Activated CD8-positive, alpha-beta memory T cell treated with anti-CD3 and anti-CD28 coated beads, Interleukin-2, amount 50 U/mL, for 24 hours (primary cell): ENCODE data around the gene SIL1.
"Not testable (repeated sequence)": the region's sequence is repeated elsewhere in the genome, so short reads cannot be mapped to it uniquely, and the experiment has no call there.

Experiments
- DNase-seq: peaks from one replicate; pipeline ENCODE4 v3.0.0-alpha.2; 2020; ENCODE audit errors: extremely low read depth

SIL1 gene

DNA sequence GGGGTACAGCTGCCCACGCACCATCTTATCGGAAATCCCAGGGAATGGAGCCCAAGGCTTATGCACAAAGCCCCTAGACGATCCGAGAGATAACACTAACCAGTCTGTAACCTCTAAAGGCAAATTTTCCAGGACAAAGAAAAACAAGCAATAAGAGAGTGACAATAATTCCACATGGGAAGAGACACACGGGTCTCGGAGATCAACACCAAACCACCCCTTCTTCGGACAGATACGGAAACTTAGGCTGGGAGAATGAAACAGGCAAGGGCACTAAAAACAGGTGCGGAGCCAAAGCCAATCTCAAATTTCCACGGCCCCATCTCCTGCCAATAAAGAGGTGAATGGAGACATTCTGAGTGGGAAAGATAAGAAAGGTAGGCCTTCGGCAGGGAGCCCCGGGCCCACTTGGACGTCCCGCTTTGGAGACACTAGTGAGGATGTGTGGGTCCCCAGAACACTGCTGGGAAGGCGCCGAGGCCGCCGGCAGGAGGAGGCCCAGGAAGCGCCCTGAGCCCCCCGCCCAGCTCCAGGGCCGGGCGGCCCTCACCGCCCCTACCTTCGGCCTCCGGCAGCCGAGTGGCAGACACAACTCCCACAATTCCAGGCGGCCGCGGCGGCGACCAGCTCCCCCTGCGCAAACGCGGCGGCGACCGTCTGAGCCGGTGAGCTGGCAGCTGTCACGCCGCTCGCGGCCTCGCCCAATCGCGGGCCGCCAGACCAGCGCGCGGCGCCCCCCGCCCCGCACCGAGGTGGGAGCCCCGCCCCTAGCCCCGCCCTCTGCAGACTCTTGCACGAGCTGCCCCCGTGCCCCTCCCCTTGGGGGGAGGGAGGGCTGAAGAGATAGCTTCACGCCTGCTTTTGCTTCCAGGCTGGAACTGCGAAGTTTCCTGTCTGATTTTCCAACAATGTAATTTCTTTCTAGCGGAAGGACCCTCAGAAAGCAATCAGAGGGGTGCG, at the start of gene SIL1:
Gene SIL1 (minus strand): TSS at position 659 of the 960 bp plus-strand sequence. CDS start 70,525 bp downstream, outside the sequence.
- peak; percentile 89 for DNase-seq

DNA sequence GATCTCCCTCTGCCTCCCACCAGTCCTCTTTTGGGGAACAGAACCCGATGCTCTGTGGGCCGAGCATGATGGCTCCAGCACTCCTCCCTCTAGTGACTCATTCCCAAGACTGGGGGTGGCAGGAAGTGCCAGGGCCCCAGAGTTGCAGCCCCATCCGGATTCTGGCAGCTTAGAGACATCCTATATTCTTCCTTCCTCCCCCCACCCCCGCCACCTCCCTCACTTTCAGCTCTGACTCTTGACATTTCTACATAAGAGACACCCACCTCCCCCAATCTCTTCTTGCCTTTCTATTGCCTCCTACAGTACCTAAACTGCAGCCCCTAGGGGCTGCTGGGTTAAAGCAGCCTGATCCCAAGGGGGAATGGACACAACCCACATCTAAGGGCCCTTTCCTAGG, 48.2 kb upstream of the SIL1 start:
- DNase-seq = peak; percentile 26

DNA sequence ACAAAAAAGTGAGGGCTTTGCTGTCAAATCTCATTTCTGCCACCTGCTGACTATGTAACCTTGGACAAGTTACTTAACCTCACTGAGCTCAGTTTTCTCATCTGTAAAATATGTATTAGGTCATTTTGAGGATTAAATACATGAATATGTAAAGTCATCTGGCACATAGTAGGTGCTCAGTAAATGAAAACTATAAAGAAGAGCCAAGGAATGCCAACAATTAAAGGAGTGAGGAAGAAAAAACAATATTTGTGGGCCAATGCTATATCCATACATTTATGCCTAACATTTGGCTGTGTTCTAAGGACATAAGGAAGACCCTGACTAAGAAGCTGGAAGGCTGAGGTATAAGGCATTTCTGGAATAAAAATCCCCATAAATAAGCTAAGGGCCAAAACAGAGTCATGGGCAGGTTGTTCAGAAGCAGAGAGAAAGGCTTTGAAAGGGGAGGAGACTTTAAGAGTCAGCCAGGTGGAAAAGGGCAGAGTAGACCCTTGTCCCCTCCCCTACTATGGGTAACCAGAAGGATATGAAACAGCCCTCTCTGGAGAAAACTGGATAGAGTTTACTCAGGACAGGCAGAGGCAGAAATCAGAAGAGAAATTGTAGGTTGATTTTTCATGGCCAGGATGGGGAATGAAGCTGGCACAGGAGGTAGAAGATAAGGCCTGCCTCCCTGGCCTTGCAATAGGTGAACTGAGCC, 47.6 kb upstream of the SIL1 start:
- DNase-seq = no peak

DNA sequence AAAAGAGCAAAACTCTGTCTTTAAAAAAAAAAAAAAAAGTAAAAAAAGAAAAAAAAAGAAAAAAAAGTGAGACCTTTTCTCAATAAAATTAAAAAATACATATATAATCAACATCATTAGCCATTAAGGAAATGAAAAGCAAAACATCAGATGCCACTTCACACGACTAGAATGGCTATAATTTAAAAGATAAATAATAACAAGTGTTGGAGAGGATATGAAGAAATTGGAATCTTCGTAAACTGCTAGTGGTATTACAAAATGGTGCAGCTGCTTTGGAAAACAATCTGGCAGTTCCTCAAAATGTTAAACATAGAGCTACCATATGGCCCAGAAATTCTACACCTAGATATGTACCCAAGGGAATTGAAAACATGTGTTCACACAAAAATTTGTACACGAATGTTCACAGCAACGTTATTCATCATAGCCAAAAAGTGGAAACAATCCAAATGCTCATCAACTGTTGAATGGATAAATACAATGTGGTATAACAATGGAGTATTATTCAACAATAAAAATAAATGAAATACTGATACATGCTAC, 45.3 kb upstream of the SIL1 start:
- DNase-seq = no peak

DNA sequence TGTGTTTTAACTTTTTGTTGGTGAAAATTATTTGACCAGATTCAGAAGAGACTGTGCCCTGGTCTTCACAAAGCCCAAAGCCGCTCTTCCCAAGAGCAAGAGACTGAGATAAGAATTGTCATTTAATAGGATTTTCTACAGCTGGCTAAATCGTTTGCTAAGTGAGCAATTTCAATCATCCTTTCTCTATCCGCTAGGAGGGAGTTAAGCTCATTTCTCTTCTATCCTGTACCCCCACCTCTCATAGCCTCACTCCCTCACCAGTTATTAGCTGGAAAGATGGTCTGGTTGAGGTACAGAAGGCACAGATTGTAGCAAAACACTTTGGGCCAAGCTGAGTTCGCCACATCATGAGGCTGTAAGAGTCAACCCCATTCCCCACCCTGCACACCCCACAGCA, 43.0 kb upstream of the SIL1 start:
- no peak for DNase-seq

DNA sequence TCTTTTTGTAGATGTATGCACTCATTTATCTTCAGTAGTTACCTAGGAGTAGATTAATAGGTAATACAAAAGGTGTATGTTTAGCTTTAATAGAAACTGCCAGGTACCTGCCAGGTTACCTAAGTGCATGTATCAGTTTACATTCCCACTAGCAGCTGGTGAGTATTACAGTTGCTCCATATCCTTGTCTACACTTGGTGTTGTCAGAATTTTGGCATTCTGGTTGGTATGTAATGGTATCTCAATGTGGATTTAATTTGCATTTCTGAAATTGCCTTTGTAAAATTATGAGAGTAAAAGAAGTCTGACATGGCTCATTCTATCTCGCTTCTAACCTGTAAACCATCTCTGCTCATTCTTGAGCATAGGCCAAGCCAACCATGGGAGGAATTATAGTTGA, 38.3 kb upstream of the SIL1 start:
- DNase-seq = no peak

DNA sequence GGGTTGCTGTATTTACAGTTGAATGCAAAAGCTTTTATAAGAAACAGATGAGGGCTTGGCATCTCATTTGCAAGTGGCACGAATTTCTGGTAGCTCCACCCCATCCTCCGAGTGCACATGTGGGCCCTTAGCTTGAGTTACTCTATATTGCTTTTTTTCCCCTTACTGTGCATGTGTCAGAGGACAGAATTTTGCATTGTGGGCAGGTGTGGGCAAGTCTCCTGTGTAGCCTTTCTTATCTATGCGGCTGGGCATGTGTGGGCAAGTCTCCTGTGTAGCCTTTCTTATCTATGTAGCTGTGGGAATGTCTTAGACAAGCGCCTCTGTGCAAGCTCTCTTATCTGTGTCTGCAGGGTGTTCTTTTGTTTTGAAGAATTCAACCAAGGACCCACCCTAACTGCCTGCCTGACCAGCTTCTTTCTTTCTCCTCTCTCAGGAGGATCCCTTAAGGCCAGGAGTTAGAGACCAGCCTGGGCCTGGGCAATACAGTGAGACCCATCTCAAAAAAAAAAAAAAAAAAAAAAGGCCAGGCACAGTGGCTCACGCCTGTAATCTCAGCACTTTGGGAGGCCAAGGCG, 34.1 kb upstream of the SIL1 start:
- no peak for DNase-seq

DNA sequence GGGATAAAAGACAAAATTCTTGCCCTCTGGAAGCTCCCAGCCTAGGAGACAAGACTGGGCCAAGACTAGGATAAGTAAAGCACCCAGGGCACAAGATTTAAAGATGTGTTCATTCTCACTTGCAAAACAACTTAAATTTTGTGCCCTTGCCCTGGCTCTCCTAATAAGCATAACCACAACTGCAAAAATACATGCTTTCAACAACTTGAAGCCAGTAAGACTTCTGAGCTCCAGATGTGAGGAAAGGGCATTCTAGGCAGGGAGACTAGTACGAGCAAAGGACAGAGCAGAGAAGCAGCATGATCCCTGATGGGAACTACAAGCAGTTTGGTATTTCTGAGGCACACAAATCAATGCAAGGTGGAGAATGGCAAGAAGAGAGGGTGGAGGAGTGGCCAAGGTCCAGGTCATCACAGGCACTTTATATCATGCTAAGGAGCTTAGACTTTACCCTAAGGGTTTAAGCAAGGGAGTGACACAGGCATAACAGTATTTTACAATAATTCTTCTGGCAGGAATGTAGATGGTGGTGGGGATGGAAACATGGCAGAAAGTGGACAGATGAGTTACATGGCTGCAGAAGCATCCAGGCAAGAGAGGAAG, 30.1 kb upstream of the SIL1 start:
- DNase-seq = no peak

DNA sequence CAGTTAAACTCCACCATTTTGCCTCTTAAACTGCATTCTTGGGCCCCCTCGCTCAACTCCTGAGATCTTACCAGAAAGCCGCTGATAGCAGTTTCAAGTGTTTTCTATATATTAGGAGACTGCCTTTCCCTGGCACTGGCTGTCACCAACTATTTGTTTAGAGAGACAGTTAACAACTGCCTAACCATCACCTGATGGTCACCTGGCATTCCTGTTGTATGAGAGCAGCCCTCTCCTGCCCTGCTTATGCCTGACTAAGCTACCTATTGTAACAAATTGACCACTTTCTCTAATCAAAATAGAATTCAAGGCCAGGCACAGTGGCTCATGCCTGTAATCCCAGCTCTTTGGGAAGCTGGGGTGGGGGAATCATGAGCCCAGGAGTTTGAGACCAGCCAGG, 28.0 kb upstream of the SIL1 start:
- DNase-seq = no peak

DNA sequence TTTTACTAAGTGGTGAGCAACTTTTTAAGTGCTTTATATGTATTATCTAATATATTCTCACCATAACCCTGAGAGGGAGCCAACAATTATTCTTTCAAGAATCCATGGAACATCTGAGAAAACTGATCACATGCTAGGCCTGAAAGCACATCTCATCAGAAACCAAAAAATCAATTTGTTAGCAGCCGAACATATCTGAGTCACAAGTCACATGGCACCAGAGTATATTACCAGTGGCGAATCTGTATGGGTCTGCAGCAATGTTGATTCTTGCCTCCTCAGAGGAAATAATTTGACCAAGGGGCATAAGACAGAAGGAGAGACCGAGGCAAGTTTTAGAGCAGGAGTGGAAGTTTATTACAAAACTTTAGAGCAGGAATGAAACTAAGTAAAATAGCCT, 25.3 kb upstream of the SIL1 start:
- no peak for DNase-seq

DNA sequence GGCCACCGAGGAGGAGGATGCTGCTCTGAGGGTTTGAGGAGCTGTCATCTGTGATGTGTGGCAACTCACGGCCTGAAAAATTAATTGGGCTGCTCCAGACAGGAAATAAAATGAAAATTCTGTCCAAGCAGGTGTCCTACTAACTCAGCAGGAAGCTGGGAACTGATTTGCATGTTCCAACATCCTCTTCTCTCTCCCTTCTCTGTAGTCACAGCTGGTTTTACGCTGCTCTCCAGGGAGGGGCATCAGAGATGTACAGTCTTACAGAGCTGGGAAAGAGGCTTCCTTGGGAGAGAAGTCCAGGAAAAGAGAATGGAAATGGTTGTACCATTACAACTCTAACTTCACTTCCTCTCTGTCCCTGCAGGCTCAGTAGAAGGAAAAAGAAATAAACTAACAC, 24.2 kb upstream of the SIL1 start:
- no peak for DNase-seq

DNA sequence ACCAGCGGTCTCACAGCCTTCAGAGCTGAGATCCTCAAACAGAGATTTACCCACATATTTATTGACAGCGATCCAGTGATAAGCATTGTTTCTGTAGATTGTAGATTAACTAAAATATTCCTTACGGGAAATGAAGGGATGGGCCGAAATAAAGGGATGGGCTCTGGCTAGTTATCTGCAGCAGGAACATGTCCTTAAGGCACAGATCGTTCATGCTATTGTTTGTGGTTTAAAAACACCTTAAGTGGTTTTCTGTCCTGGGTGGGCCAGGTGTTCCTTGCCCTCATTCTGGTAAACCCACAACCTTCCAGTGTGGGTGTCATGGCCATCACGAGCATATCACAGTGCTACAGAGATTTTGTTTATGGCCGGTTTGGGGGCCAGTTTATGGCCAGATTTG, 19.9 kb upstream of the SIL1 start:
- not testable (repeated sequence) for DNase-seq

DNA sequence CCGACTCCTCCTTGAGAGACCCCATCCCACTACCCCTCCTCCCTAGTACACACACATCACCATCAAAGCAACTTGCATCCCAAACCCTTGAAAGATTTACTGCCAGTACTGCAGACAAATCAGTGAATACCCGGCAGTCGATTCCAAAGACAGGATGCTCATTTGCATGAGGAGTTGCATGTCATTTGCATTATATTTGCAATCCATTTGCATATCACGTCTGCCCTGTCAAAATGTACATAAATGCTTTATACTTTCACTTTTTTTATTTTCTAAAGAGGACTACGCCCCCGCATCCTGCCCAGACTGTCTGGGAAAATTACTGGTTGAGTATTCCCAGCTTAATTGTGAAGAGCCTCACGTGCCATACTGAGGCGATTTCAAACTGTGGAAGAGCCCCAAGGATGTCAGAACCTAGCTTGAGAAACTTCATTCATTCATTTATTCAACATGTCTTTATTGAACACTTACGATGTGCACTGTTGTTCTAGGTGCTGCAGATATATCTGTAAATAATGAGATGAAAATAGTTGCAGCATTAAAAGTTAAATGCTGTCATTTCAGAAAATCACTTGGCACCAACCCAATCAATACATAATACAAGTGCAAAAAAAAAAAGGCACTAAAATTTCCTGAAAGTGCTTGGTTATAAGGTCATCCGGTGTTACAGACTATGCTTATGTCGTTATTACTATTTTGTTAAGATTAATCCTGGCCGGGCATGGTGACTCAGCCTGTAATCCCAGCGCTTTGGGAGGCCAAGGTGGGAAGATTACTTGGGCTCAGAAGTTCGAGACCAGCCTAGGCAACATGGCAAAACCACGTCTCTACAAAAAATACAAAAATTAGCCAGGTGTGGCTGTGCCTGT, 17.2 kb upstream of the SIL1 start:
- no peak for DNase-seq

DNA sequence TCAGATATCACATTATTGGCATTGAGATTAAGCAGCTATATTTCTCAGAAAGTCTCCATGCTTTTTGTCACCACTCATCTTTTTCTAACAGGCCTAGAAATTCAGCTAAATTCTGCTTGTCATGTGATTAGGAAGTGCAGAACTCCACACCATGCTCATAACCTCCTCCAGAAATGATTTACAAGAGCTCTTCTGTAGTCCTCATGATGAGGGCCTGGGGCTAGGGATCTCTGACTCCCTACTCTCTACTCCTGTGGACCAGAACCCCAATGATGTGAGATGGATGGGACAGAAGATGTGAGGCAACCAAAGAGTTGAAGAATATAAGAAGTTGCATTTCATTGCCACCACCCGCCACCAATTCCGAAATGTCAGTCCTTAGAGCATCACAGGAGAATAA, 16.5 kb upstream of the SIL1 start:
- no peak for DNase-seq

DNA sequence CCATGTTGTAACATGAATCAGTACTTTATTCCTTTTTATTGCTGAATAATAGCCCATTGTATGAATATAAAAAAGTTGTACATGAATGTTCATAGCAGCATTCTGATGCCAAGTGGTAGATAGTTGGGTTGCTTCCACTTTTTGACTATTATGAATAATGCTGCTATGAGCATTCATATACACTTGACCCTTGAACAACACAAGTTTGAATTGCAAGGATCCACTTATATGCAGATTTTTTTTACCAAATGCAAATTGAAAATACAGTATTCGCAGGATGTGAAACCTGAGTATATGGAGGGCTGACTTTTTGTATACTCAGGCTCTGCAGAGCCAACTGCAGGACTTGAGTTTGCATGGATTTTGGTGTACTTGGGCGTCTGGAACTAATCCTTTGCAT, 14.7 kb upstream of the SIL1 start:
- no peak for DNase-seq

DNA sequence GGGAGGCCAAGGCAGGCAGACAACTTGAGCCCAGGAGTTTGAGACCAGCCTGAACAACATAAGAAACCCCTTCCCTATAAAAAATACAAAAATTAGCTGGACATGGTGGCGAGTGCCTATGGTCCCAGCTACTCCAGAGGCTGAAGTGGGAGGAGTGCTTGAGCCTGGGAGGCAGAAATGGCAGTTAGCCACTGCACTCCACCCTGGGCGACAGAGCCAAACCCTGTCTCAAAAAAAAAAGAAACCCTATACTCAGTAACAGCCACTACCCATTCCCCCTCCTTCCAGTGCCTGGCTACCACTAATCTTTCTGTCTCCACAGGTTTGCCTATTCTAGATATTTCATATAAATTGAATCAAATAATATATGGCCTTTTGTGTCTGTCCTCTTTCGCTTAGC, 14.3 kb upstream of the SIL1 start:
- no peak for DNase-seq

DNA sequence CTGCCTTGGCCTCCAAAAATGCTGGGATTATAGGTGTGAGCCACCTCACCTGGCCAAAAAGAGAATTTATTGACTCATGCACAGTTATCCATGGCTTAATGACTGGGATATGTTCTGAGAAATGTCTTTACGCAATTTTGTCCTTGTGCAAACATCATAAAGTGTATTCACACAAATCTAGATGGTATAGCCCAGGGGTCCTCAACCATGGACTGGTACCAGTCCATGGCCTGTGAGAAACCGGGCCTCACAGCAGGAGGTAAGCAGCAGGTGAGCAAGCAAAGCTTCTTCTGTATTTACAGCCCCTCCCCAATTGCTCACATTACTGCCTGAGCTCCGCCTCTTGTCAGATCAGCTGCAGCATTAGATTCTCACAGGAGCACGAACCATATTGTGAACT, 12.4 kb upstream of the SIL1 start:
- DNase-seq = no peak

DNA sequence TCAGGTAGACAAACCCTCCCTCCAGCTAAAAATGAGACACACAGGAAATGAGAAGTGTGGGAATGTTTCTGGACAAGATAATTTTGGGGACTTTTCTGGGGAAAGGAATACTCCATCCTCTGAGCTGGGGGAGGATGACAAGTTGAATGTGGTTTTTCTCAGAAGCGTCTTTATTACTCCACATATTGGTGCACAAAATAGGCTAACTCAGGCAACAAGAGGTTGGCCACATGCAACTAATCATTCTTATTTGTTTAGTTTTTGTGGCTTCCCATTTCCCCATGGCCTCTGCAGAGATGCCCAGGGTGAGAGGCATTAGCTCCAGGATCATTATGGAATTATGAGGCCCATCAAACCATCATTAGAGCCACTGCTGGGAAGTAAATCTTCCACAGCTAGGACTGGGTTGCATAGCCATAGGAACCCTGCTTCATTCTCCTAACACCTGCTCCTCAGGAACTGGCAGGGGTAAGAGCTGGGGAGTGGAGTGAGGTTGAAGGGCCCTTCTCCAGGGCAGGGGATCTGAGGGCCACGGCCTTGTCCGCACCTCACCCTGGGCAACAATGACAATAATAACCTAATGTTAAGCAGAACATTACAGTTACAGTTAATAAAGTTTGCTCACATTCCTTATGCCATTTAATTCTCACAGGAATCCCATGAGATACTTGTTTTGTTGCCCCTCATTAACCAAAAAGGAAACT, 9.3 kb upstream of the SIL1 start:
- no peak for DNase-seq

DNA sequence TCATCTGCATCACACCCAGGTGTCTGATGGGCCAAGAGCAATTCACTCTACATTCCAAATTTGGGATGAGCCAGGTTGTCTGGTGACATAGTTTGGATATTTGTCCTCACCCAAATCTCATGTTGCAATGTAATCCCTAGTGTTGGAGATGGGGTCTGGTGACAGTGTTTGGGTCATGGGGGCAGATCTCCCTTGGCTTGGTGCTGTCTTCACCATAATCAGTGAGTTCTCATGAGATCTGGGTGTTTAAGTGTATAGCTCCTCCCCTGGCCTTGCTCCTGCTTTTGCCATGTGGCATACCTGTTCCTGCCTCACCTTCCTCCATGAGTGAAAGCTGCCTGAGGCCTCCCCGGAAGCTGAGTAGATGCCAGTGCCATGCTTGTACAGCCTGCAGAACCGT, 7.4 kb upstream of the SIL1 start:
- no peak for DNase-seq

DNA sequence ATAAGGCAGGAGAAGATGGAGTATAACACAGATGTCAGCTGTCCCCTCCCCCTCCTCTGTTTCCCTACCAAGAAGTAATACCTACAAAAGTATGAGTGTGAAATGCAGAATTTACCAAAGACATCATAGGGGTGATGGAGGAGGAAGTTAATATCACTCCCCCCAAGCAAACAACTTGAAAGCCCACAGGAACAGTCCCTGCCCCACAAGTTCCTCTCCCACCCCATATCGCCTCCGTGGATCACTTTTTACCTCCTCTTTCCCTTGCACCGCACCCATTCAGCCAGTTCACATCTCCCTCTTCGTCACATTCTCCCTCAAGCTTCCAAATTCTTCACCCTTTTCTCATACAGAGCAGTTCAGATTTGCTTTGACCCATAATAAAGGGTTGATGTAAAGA, 7.0 kb upstream of the SIL1 start:
- DNase-seq = no peak
